Activated CD4-positive, alpha-beta T cell treated with anti-CD3 and anti-CD28 coated beads, Interleukin-2, amount 10 ng/mL, durations not matched to agents 7 days and 5 days (primary cell): ENCODE results near the gene IQSEC3. TPM values are rescaled to one million over a fixed set of nuclear protein-coding genes. Genes with fewer than 3 reads are reported as not detected.
"Not testable (repeated sequence)": the region's sequence is repeated elsewhere in the genome, so short reads cannot be mapped to it uniquely, and the experiment has no call there.

Experiments used
- CTCF ChIA-PET: fragments of 350-600 bp; sonication (Branson Sonifier 250); formaldehyde crosslinking; loops from one replicate; lab custom pipeline; 2021; ENCODE audit warnings: antibody characterized with exemption; lab: Charles Lee
- POLR2A ChIA-PET: fragments of 350-600 bp; sonication (Branson Sonifier 250); formaldehyde crosslinking; loops from one replicate; lab custom pipeline; 2021; ENCODE audit warnings: antibody characterized with exemption; lab: Charles Lee
- DNase-seq: peaks from one replicate; pipeline ENCODE4 v3.0.0-alpha.2; 2020
- H3K27ac Mint-ChIP-seq: one replicate; pipeline ENCODE4 v1.8.0; 2021; ENCODE audit warnings: mild to moderate bottlenecking, moderate library complexity, mixed read lengths
- H3K27me3 Mint-ChIP-seq: one replicate; pipeline ENCODE4 v1.8.0; 2021; ENCODE audit warnings: mixed read lengths
- H3K36me3 Mint-ChIP-seq: one replicate; pipeline ENCODE4 v1.8.0; 2021; ENCODE audit warnings: low read depth, mixed read lengths
- H3K4me1 Mint-ChIP-seq: one replicate; pipeline ENCODE4 v1.8.0; 2021; ENCODE audit warnings: mixed read lengths
- H3K4me3 Mint-ChIP-seq: one replicate; pipeline ENCODE4 v1.8.0; 2021; ENCODE audit warnings: mild to moderate bottlenecking, moderate library complexity, mixed read lengths
- H3K9me3 Mint-ChIP-seq: one replicate; pipeline ENCODE4 v1.8.0; 2021; ENCODE audit warnings: mixed read lengths
- total RNA-seq, 2 experiments: library from RNA; stranded (reverse); gene quantifications; one replicate each; pipeline ENCODE4 v1.2.3, GENCODE V29; 2021

IQSEC3 gene
- total RNA-seq, 2 experiments from 2014 or later: not detected

- ChIA-PET CTCF (no interaction called here), POLR2A (no interaction called here)
- DNase-seq: no peak
- H3K9me3 Mint-ChIP-seq: no peaks in the 10 kb centered on the region
- no peak overlapping the region for H3K27ac Mint-ChIP-seq
- no peaks in the 10 kb centered on the region for H3K36me3 Mint-ChIP-seq
- peaks cover 32% of the 10 kb centered on the region for H3K27me3 Mint-ChIP-seq
- H3K4me3 Mint-ChIP-seq: no peak overlapping the region
- H3K4me1 Mint-ChIP-seq: no peaks in the 10 kb centered on the region
Measured at GRCh38 chr12:208813-209212, 142.2 kb downstream of the IQSEC3 start.

- H3K27ac Mint-ChIP-seq: no peak overlapping the region
- CTCF ChIA-PET: no interaction called here
- H3K27me3 Mint-ChIP-seq: peaks cover 30% of the 10 kb centered on the region
Measured at GRCh38 chr12:209246-209645, 142.7 kb downstream of the IQSEC3 start.

GRCh38 chr12:209851-210250, 143.3 kb downstream of the IQSEC3 start:
- H3K27me3 Mint-ChIP-seq: peaks cover 24% of the 10 kb centered on the region
- ChIA-PET CTCF (no interaction called here), POLR2A (no interaction called here)
- no peak overlapping the region for H3K27ac Mint-ChIP-seq
- no peak overlapping the region for H3K4me3 Mint-ChIP-seq
- no peak for DNase-seq
- no peaks in the 10 kb centered on the region for H3K4me1 Mint-ChIP-seq
- no peaks in the 10 kb centered on the region for H3K9me3 Mint-ChIP-seq
- no peaks in the 10 kb centered on the region for H3K36me3 Mint-ChIP-seq

More at GRCh38 chr12:209246-209645, 142.7 kb downstream of the IQSEC3 start:
- Mint-ChIP-seq H3K4me1 (no peaks in the 10 kb centered on the region), H3K36me3 (no peaks in the 10 kb centered on the region), H3K9me3 (no peaks in the 10 kb centered on the region), H3K4me3 (no peak overlapping the region)
- POLR2A ChIA-PET: no interaction called here
- no peak for DNase-seq

- CTCF ChIA-PET: no interaction called here
- Mint-ChIP-seq H3K9me3 (no peaks in the 10 kb centered on the region), H3K27me3 (peaks cover 19% of the 10 kb centered on the region)
Measured at GRCh38 chr12:210277-211141, 143.9 kb downstream of the IQSEC3 start.

GRCh38 chr12:211142-211465, 144.5 kb downstream of the IQSEC3 start:
- no peaks in the 10 kb centered on the region for H3K36me3 Mint-ChIP-seq
- DNase-seq: no peak
- H3K4me3 Mint-ChIP-seq: no peak overlapping the region
- CTCF ChIA-PET: interaction anchor here (1.1 kb wide), 1 partner anchor 39 kb away, joined by 3 read pairs; no protein-coding TSS in a partner anchor
- H3K27me3 Mint-ChIP-seq: peaks cover 14% of the 10 kb centered on the region
- H3K4me1 Mint-ChIP-seq: no peaks in the 10 kb centered on the region
- no peak overlapping the region for H3K27ac Mint-ChIP-seq
- no peaks in the 10 kb centered on the region for H3K9me3 Mint-ChIP-seq
- POLR2A ChIA-PET: no interaction called here

More at GRCh38 chr12:210277-211141, 143.9 kb downstream of the IQSEC3 start:
- H3K27ac Mint-ChIP-seq: no peak overlapping the region
- no peaks in the 10 kb centered on the region for H3K4me1 Mint-ChIP-seq
- DNase-seq: no peak
- H3K4me3 Mint-ChIP-seq: no peak overlapping the region
- H3K36me3 Mint-ChIP-seq: no peaks in the 10 kb centered on the region
- POLR2A ChIA-PET: no interaction called here

GRCh38 chr12:211639-212414, 145.3 kb downstream of the IQSEC3 start:
- ChIA-PET CTCF (interaction anchor here (1.1 kb wide), 1 partner anchor 40 kb away, joined by 3 read pairs; no protein-coding TSS in a partner anchor), POLR2A (no interaction called here)
- Mint-ChIP-seq H3K4me3 (no peak overlapping the region), H3K4me1 (no peaks in the 10 kb centered on the region), H3K27ac (no peak overlapping the region), H3K36me3 (no peaks in the 10 kb centered on the region), H3K27me3 (peaks cover 11% of the 10 kb centered on the region), H3K9me3 (no peaks in the 10 kb centered on the region)
- no peak for DNase-seq

GRCh38 chr12:212415-212714, 145.8 kb downstream of the IQSEC3 start:
- Mint-ChIP-seq H3K9me3 (no peaks in the 10 kb centered on the region), H3K4me1 (no peaks in the 10 kb centered on the region), H3K4me3 (no peak overlapping the region), H3K27me3 (peaks cover 11% of the 10 kb centered on the region), H3K36me3 (no peaks in the 10 kb centered on the region), H3K27ac (no peak overlapping the region)
- ChIA-PET POLR2A (no interaction called here), CTCF (interaction anchor here (1.1 kb wide), 1 partner anchor 41 kb away, joined by 3 read pairs; no protein-coding TSS in a partner anchor)
- no peak for DNase-seq

- DNase-seq: no peak
- H3K36me3 Mint-ChIP-seq: no peaks in the 10 kb centered on the region
- no peaks in the 10 kb centered on the region for H3K4me1 Mint-ChIP-seq
- ChIA-PET POLR2A (no interaction called here), CTCF (no interaction called here)
- no peaks in the 10 kb centered on the region for H3K9me3 Mint-ChIP-seq
- H3K27me3 Mint-ChIP-seq: peaks cover 11% of the 10 kb centered on the region
- no peak overlapping the region for H3K27ac Mint-ChIP-seq
- no peak overlapping the region for H3K4me3 Mint-ChIP-seq
Measured at GRCh38 chr12:212715-213526, 146.4 kb downstream of the IQSEC3 start.

- Mint-ChIP-seq H3K9me3 (no peaks in the 10 kb centered on the region), H3K4me3 (no peak overlapping the region), H3K27ac (no peak overlapping the region), H3K36me3 (no peaks in the 10 kb centered on the region), H3K4me1 (no peaks in the 10 kb centered on the region), H3K27me3 (peaks cover 11% of the 10 kb centered on the region)
- ChIA-PET POLR2A (no interaction called here), CTCF (no interaction called here)
- no peak for DNase-seq
Measured at GRCh38 chr12:213527-213932, 147.0 kb downstream of the IQSEC3 start.

- H3K36me3 Mint-ChIP-seq: no peaks in the 10 kb centered on the region
- no peak within 1 kb of the TSS for H3K27ac Mint-ChIP-seq
- no peaks in the 10 kb centered on the region for H3K4me1 Mint-ChIP-seq
- no peak within 1 kb of the TSS for H3K4me3 Mint-ChIP-seq
- H3K27me3 Mint-ChIP-seq: peaks cover 11% of the 10 kb centered on the region
- no peaks in the 10 kb centered on the region for H3K9me3 Mint-ChIP-seq
- CTCF ChIA-PET: interaction anchor here (0.9 kb wide), 1 partner anchor 54 kb away, joined by 3 read pairs; no protein-coding TSS in a partner anchor
- POLR2A ChIA-PET: no interaction called here
- no peak for DNase-seq
Measured at GRCh38 chr12:214003-214741, 147.6 kb downstream of the IQSEC3 start, which contains the start of gene SLC6A12. TSS of gene SLC6A12 (minus strand) at chr12:214157. CDS start at chr12:209986, 4,171 bp downstream.

- POLR2A ChIA-PET: no interaction called here
- no peak for DNase-seq
- Mint-ChIP-seq H3K4me3 (no peak overlapping the region), H3K9me3 (no peaks in the 10 kb centered on the region), H3K4me1 (no peaks in the 10 kb centered on the region), H3K27ac (no peak overlapping the region), H3K36me3 (no peaks in the 10 kb centered on the region), H3K27me3 (peaks cover 11% of the 10 kb centered on the region)
- CTCF ChIA-PET: interaction anchor here (0.9 kb wide), 1 partner anchor 53 kb away, joined by 3 read pairs; no protein-coding TSS in a partner anchor
Measured at GRCh38 chr12:215116-215515, 148.5 kb downstream of the IQSEC3 start.

- H3K27ac Mint-ChIP-seq, DNase-seq, CTCF ChIA-PET, H3K4me1 Mint-ChIP-seq, H3K36me3 Mint-ChIP-seq, POLR2A ChIA-PET, H3K27me3 Mint-ChIP-seq, H3K9me3 Mint-ChIP-seq, H3K4me3 Mint-ChIP-seq: not testable (repeated sequence)
Measured at GRCh38 chr12:217029-217428, 150.5 kb downstream of the IQSEC3 start.
